DND-41 (cell line): ENCODE measurements around the gene FXYD5.

Experiments
- EZH2 ChIP-seq: IDR thresholded peaks from 3 replicates; pipeline ENCODE4 v1.6.1; 2012; ENCODE audit warnings: borderline replicate concordance, low read depth, mild to moderate bottlenecking, moderate library complexity, low read length, inconsistent platforms; ENCODE audit not compliant: severe bottlenecking
- TF ChIP-seq, protein P1 (sequence below): IDR thresholded peaks from 2 replicates; pipeline ENCODE4 v1.5.1; 2012; ENCODE audit warnings: borderline replicate concordance, low read length, moderate library complexity, mild to moderate bottlenecking; ENCODE audit not compliant: poor library complexity, severe bottlenecking; ENCODE audit errors: extremely low read depth

DNA sequence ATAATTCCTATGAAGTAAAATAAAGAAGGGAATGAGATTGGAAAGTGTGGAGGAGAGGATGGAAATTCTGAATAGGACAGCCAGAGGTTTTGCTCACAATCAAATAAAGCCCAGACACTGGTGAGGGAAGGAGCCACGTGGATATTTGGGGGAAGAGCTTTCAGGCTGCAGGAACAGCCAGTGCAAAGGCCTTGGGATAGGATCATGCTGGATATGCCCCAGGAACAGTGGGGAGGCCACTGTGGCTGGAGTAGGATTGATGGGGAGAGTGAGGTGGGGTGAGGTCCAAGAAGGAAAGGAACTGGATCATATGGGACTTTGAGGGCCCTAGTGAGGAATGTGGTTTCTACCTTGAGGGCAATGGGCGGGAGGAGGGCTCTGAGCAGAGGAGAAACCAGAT lies 4.1 kb upstream of the FXYD5 start:
- TF ChIP-seq, protein P1, sequence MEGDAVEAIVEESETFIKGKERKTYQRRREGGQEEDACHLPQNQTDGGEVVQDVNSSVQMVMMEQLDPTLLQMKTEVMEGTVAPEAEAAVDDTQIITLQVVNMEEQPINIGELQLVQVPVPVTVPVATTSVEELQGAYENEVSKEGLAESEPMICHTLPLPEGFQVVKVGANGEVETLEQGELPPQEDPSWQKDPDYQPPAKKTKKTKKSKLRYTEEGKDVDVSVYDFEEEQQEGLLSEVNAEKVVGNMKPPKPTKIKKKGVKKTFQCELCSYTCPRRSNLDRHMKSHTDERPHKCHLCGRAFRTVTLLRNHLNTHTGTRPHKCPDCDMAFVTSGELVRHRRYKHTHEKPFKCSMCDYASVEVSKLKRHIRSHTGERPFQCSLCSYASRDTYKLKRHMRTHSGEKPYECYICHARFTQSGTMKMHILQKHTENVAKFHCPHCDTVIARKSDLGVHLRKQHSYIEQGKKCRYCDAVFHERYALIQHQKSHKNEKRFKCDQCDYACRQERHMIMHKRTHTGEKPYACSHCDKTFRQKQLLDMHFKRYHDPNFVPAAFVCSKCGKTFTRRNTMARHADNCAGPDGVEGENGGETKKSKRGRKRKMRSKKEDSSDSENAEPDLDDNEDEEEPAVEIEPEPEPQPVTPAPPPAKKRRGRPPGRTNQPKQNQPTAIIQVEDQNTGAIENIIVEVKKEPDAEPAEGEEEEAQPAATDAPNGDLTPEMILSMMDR = no peak
- no peak for TF ChIP-seq EZH2
